Natural killer cell (primary cell): Measurements from ENCODE around the gene RUNX2. TPM values are rescaled to one million over a fixed set of nuclear protein-coding genes. Genes with fewer than 3 reads are reported as not detected.

ENCODE experiments used
- ATAC-seq, 3 donors: fragments of 150-1000 bp in 2 of 3; fragments of 200-7000 bp in 1 of 3; cut with Tn5 transposase; 1 replicate in 1 of 3; 2 replicates in 2 of 3; pipeline ENCODE4 v1.10.0; 2021; ENCODE audit warnings: mild to moderate bottlenecking in 2 of 3, moderate library complexity in 2 of 3
- DNase-seq, 2 donors: peaks; one replicate each; pipeline versions ENCODE4 v3.0.0 to v3.0.0-alpha.2; 2013 to 2021; ENCODE audit warnings: mixed read lengths in 1 of 2
- H3K27ac ChIP-seq: one replicate; pipeline ENCODE4 v1.5.1; 2013; ENCODE audit warnings: mild to moderate bottlenecking, low read length
- H3K27me3 ChIP-seq: one replicate; pipeline ENCODE4 v1.6.1; 2013; ENCODE audit warnings: low read length; ENCODE audit not compliant: control insufficient read depth, insufficient read depth
- H3K36me3 ChIP-seq: one replicate; pipeline ENCODE4 v1.6.1; 2013; ENCODE audit warnings: low read length; ENCODE audit not compliant: control insufficient read depth, insufficient read depth
- H3K4me1 ChIP-seq: one replicate; pipeline ENCODE4 v1.6.1; 2013; ENCODE audit warnings: low read length; ENCODE audit not compliant: control insufficient read depth, insufficient read depth
- H3K4me3 ChIP-seq: one replicate; pipeline ENCODE4 v1.5.1; 2013; ENCODE audit warnings: low read length
- H3K9me3 ChIP-seq: one replicate; pipeline ENCODE4 v1.6.1; 2013; ENCODE audit warnings: low read length; ENCODE audit not compliant: control insufficient read depth, insufficient read depth
- H3K27ac Mint-ChIP-seq, 2 donors: one replicate each; pipeline ENCODE4 v1.8.0; 2022; ENCODE audit warnings: mild to moderate bottlenecking in 2 of 2, mixed read lengths in 2 of 2, moderate library complexity in 1 of 2
- H3K27me3 Mint-ChIP-seq, 2 donors: one replicate each; pipeline ENCODE4 v1.8.0; 2022; ENCODE audit warnings: low read depth in 2 of 2, mixed read lengths in 2 of 2
- H3K36me3 Mint-ChIP-seq: one replicate; pipeline ENCODE4 v1.8.0; 2022; ENCODE audit warnings: mixed read lengths
- H3K4me1 Mint-ChIP-seq, 2 donors: one replicate each; pipeline ENCODE4 v1.8.0; 2022; ENCODE audit warnings: mixed read lengths in 2 of 2
- H3K4me3 Mint-ChIP-seq: one replicate; pipeline ENCODE4 v1.8.0; 2022; ENCODE audit warnings: mild to moderate bottlenecking, moderate library complexity, mixed read lengths
- H3K9me3 Mint-ChIP-seq, 2 donors: one replicate each; pipeline ENCODE4 v1.8.0; 2022; ENCODE audit warnings: mixed read lengths in 2 of 2
- WGBS: methylation state at CpG from one replicate; pipeline ENCODE4 v1.1.7; 2013; ENCODE audit warnings: missing lambda C conversion rate; ENCODE audit not compliant: insufficient coverage; 5-methylcytosine and 5-hydroxymethylcytosine counted together
- intact Hi-C: fragments of 100-400 bp; cut with micrococcal nuclease; formaldehyde crosslinking; loops from one replicate; pipeline ENCODE4 v1.14.2; 2022
- total RNA-seq, 4 donors: library from RNA; stranded (reverse); fragments of 120-200 nt in 1 of 4; gene quantifications; one replicate each; pipeline versions ENCODE4 v1.2.3 to v1.2.4, GENCODE V29; 2013 to 2022
- TF ChIP-seq, protein P1 (sequence below): fragments of 200-600 bp; IDR thresholded peaks from one replicate; pipeline ENCODE4 v1.8.0; 2022; ENCODE audit warnings: antibody characterized with exemption

The RUNX2 gene
- total RNA-seq, 3 donors from 2014 or later (not counting 1 experiment from before 2014, with no cell fraction given) = 5.0 to 19.2 (median 7.0) TPM

DNA sequence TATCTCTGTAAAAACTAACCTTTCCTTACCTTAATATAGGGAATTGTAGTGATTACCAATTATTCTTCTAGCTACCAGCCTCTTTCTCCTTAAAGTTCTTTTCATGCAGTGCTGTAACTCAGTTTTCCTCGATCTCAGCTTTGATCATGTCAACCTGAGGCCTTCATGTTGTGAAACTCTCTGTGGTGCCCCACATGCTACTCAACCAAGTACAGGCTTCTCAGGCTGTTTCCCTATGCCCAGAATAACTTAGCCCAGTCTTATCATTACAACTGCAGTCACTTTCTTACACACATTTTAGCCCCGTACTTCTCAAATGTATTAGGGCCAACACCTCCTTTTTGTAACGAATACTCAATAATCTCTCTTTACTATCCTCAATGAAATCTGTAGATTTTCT lies 139.7 kb downstream of the RUNX2 start:
- TF ChIP-seq, protein P1, sequence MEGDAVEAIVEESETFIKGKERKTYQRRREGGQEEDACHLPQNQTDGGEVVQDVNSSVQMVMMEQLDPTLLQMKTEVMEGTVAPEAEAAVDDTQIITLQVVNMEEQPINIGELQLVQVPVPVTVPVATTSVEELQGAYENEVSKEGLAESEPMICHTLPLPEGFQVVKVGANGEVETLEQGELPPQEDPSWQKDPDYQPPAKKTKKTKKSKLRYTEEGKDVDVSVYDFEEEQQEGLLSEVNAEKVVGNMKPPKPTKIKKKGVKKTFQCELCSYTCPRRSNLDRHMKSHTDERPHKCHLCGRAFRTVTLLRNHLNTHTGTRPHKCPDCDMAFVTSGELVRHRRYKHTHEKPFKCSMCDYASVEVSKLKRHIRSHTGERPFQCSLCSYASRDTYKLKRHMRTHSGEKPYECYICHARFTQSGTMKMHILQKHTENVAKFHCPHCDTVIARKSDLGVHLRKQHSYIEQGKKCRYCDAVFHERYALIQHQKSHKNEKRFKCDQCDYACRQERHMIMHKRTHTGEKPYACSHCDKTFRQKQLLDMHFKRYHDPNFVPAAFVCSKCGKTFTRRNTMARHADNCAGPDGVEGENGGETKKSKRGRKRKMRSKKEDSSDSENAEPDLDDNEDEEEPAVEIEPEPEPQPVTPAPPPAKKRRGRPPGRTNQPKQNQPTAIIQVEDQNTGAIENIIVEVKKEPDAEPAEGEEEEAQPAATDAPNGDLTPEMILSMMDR = no peak
- H3K27me3 Mint-ChIP-seq = no peaks in the 10 kb centered on the region
- Histone ChIP-seq H3K27ac (no peak overlapping the region), H3K27me3 (no peaks in the 10 kb centered on the region), H3K36me3 (no peaks in the 10 kb centered on the region), H3K4me3 (no peak overlapping the region), H3K4me1 (no peaks in the 10 kb centered on the region), H3K9me3 (no peaks in the 10 kb centered on the region)
- H3K27ac Mint-ChIP-seq = no peak overlapping the region
- WGBS = 72% methylated on average over 3 of the region's 3 CpGs
- H3K4me1 Mint-ChIP-seq = no peaks in the 10 kb centered on the region
- no peaks in the 10 kb centered on the region for H3K36me3 Mint-ChIP-seq
- intact Hi-C loops = no loop called here
- no peak overlapping the region for H3K4me3 Mint-ChIP-seq
- H3K9me3 Mint-ChIP-seq = no peaks in the 10 kb centered on the region
- no peak for ATAC-seq
- no peak for DNase-seq

- TF ChIP-seq, protein P1 = no peak
- H3K27ac ChIP-seq = no peak overlapping the region
- H3K9me3 ChIP-seq = no peaks in the 10 kb centered on the region
- Mint-ChIP-seq H3K36me3 (no peaks in the 10 kb centered on the region), H3K4me1 (no peaks in the 10 kb centered on the region), H3K27me3 (no peaks in the 10 kb centered on the region), H3K27ac (no peak overlapping the region), H3K4me3 (no peak overlapping the region), H3K9me3 (no peaks in the 10 kb centered on the region)
- 92% methylated on average over 3 of the region's 4 CpGs for WGBS
- no peaks in the 10 kb centered on the region for H3K27me3 ChIP-seq
- no peaks in the 10 kb centered on the region for H3K36me3 ChIP-seq
- H3K4me3 ChIP-seq = no peak overlapping the region
- no peaks in the 10 kb centered on the region for H3K4me1 ChIP-seq
- intact Hi-C loops = loop anchor here (1.0 kb wide), 1 partner anchor 44 kb away; no protein-coding TSS in a partner anchor
- DNase-seq = no peak
- ATAC-seq = no peak
Measured at GRCh38 chr6:45469663-45470062, 141.5 kb downstream of the RUNX2 start.

DNA sequence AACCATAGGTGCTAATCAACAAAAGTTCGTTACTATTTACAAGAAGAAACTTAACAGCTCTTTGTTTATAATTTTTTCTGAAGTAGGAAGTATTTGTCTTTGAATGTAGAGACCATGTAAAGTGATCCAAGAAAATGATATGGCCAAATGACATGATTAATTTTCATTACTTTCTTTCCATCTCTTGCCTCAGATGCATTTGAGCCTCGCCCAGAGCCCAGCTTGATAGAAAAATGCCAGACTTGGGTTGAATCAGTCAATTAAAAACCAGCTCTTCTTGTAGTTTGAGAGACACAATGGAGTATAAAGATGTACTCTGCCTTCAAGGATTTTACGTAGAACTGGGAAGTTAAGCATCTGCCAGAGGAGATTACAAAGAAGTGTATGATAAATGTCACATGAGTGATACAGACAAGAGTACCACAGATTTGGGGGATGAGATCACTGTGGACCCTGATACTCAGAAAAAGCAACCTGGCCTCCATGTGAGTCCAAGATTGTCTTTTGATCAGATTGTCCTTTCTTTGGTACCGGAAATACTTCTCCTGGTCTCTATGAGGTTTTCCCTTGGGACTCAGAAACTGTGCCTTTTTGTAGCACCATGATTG lies 142.1 kb downstream of the RUNX2 start:
- H3K4me3 ChIP-seq = no peak overlapping the region
- intact Hi-C loops = no loop called here
- no peaks in the 10 kb centered on the region for H3K36me3 ChIP-seq
- H3K4me1 ChIP-seq = no peaks in the 10 kb centered on the region
- Mint-ChIP-seq H3K4me3 (no peak overlapping the region), H3K27me3 (no peaks in the 10 kb centered on the region), H3K27ac (no peak overlapping the region), H3K4me1 (no peaks in the 10 kb centered on the region), H3K36me3 (no peaks in the 10 kb centered on the region), H3K9me3 (no peaks in the 10 kb centered on the region)
- no peak overlapping the region for H3K27ac ChIP-seq
- WGBS = 100% methylated on average over 3 of the region's 4 CpGs
- no peaks in the 10 kb centered on the region for H3K27me3 ChIP-seq
- DNase-seq (no peak), ATAC-seq (no peak)
- no peaks in the 10 kb centered on the region for H3K9me3 ChIP-seq
- TF ChIP-seq, protein P1 = no peak

GRCh38 chr6:45472382-45472781 lies 144.3 kb downstream of the RUNX2 start:
- ATAC-seq = no peak
- H3K36me3 Mint-ChIP-seq = no peaks in the 10 kb centered on the region
- H3K27me3 Mint-ChIP-seq = no peaks in the 10 kb centered on the region
- no peak for DNase-seq
- Histone ChIP-seq H3K36me3 (no peaks in the 10 kb centered on the region), H3K27ac (no peak overlapping the region), H3K4me3 (no peak overlapping the region), H3K27me3 (no peaks in the 10 kb centered on the region), H3K4me1 (no peaks in the 10 kb centered on the region), H3K9me3 (no peaks in the 10 kb centered on the region)
- H3K27ac Mint-ChIP-seq = no peak overlapping the region
- TF ChIP-seq, protein P1 = no peak
- H3K9me3 Mint-ChIP-seq = no peaks in the 10 kb centered on the region
- intact Hi-C loops = no loop called here
- WGBS = 90% methylated on average over 7 of the region's 7 CpGs
- H3K4me3 Mint-ChIP-seq = no peak overlapping the region
- no peaks in the 10 kb centered on the region for H3K4me1 Mint-ChIP-seq
